Stomach (tissue), 4 donors: ENCODE measurements around the gene LYSMD4.

Experiments
- POLR2A ChIP-seq, 4 donors: fragments of 450-650 bp; IDR thresholded peaks; one replicate each; pipeline ENCODE4 v1.6.1; 2016; ENCODE audit warnings: antibody characterized with exemption in 4 of 4, control low read depth in 2 of 4, mild to moderate bottlenecking in 1 of 4, moderate library complexity in 1 of 4
- POLR2AphosphoS5 ChIP-seq, 3 donors: sonication (generic); formaldehyde crosslinking; IDR thresholded peaks; one replicate each; pipeline ENCODE4 v1.6.1; 2016; ENCODE audit warnings: antibody characterized with exemption in 3 of 3
- TF ChIP-seq, protein P1 (sequence below), 7 experiments: fragments of 450-650 bp in 4 of 7; fragments of 200-600 bp in 3 of 7; sonication (generic) in 3 of 7; IDR thresholded peaks; one replicate each; pipeline ENCODE4 v1.5.1; 2016 to 2019; ENCODE audit warnings: antibody characterized with exemption in 7 of 7, control low read depth in 2 of 7, mild to moderate bottlenecking in 1 of 7

DNA sequence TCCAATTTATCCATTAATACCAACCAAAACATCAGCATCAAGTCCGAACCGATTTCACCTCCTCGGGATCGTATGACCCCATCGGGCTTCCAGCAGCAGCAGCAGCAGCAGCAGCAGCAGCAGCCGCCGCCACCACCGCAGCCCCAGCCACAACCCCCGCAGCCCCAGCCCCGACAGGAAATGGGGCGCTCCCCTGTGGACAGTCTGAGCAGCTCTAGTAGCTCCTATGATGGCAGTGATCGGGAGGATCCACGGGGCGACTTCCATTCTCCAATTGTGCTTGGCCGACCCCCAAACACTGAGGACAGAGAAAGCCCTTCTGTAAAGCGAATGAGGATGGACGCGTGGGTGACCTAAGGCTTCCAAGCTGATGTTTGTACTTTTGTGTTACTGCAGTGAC is 20.8 kb downstream of the LYSMD4 start:
- TF ChIP-seq, protein P1, sequence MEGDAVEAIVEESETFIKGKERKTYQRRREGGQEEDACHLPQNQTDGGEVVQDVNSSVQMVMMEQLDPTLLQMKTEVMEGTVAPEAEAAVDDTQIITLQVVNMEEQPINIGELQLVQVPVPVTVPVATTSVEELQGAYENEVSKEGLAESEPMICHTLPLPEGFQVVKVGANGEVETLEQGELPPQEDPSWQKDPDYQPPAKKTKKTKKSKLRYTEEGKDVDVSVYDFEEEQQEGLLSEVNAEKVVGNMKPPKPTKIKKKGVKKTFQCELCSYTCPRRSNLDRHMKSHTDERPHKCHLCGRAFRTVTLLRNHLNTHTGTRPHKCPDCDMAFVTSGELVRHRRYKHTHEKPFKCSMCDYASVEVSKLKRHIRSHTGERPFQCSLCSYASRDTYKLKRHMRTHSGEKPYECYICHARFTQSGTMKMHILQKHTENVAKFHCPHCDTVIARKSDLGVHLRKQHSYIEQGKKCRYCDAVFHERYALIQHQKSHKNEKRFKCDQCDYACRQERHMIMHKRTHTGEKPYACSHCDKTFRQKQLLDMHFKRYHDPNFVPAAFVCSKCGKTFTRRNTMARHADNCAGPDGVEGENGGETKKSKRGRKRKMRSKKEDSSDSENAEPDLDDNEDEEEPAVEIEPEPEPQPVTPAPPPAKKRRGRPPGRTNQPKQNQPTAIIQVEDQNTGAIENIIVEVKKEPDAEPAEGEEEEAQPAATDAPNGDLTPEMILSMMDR (IDR thresholded peaks at IDR 0.05) = no peak
- no peak for TF ChIP-seq POLR2A (IDR thresholded peaks at IDR 0.05)
- no peak for TF ChIP-seq POLR2AphosphoS5 (IDR thresholded peaks at IDR 0.05)
